Endothelial cell of umbilical vein (primary cell): ENCODE results near the gene RPS23. TPM values are rescaled to one million over a fixed set of nuclear protein-coding genes. Genes with fewer than 3 reads are reported as not detected.
"Not testable (repeated sequence)": the region's sequence is repeated elsewhere in the genome, so short reads cannot be mapped to it uniquely, and the experiment has no call there.

Experiments
- BruUV-seq: library from RNA; stranded (reverse); fragments of 400-500 nt; replicated peaks from 2 replicates; lab custom pipeline; 2021; lab: Mats Ljungman, UMichigan
- CTCF ChIA-PET: fragments of 300-600, 350-600 bp; sonication (Branson Sonifier 250); formaldehyde crosslinking; loops from one replicate; lab custom pipeline; 2021; ENCODE audit warnings: antibody characterized with exemption, inconsistent platforms; lab: Charles Lee
- POLR2A ChIA-PET: fragments of 300-600, 350-600 bp; sonication (Branson Sonifier 250); formaldehyde crosslinking; loops from one replicate; lab custom pipeline; 2021; ENCODE audit warnings: antibody characterized with exemption, inconsistent platforms; lab: Charles Lee
- DNase-seq: peaks from one replicate; pipeline ENCODE4 v3.0.0-alpha.2; 2011; ENCODE audit warnings: low read depth, low spot score
- FAIRE-seq: peaks from 2 replicates; lab custom pipeline; 2011; peaks lifted over from hg19 to GRCh38; lab: Jason Lieb, UNC
- H2AFZ ChIP-seq: 2 replicates; pipeline ENCODE4 v1.6.0; 2012; ENCODE audit warnings: low read depth, low read length, control low read depth, inconsistent platforms
- H3K27ac ChIP-seq: 2 replicates; pipeline ENCODE4 v1.5.1; 2011; ENCODE audit warnings: low read depth, mild to moderate bottlenecking, control low read depth, low read length, moderate library complexity; ENCODE audit not compliant: insufficient read depth
- H3K27me3 ChIP-seq, 2 experiments: 2 replicates each; pipeline versions ENCODE4 v1.6.0 to v1.6.1; 2011; ENCODE audit warnings: low read length in 2 of 2, mixed read lengths in 1 of 2; ENCODE audit not compliant: control insufficient read depth in 2 of 2, insufficient read depth in 2 of 2
- H3K36me3 ChIP-seq, 2 experiments: 2 replicates in 1 of 2; 3 replicates in 1 of 2; pipeline ENCODE4 v1.5.1; 2011; ENCODE audit warnings: low read length in 2 of 2, mild to moderate bottlenecking in 1 of 2, moderate library complexity in 1 of 2; ENCODE audit not compliant: control insufficient read depth in 2 of 2, insufficient read depth in 2 of 2; ENCODE audit errors: extremely low read depth in 1 of 2
- H3K4me1 ChIP-seq: 3 replicates; pipeline ENCODE4 v1.5.1; 2011; ENCODE audit warnings: mild to moderate bottlenecking, low read length; ENCODE audit not compliant: control insufficient read depth, insufficient read depth; ENCODE audit errors: extremely low read depth
- H3K4me2 ChIP-seq: 2 replicates; pipeline ENCODE4 v1.6.1; 2011; ENCODE audit warnings: low read length, control low read depth, mixed read lengths; ENCODE audit not compliant: insufficient read depth
- H3K4me3 ChIP-seq, 3 experiments: fragments of 200-600 bp in 1 of 3; sonication (generic), shearing (Covaris generic) in 1 of 3; replicated peaks in 1 of 3; 2 replicates each; pipeline ENCODE4 v1.5.1; 2011 to 2016; ENCODE audit warnings: control low read depth in 3 of 3, low read length in 3 of 3, mild to moderate bottlenecking in 2 of 3, inconsistent platforms in 1 of 3, low read depth in 1 of 3, moderate library complexity in 1 of 3; ENCODE audit not compliant: insufficient read depth in 1 of 3
- H3K79me2 ChIP-seq: 2 replicates; pipeline ENCODE4 v1.6.0; 2012; ENCODE audit warnings: low read length, inconsistent platforms; ENCODE audit not compliant: control insufficient read depth, insufficient read depth
- H3K9ac ChIP-seq: replicated peaks from 2 replicates; pipeline ENCODE3; 2011; ENCODE audit warnings: low read length, control low read depth; ENCODE audit not compliant: insufficient read depth; ENCODE audit errors: extremely low read depth
- H3K9me1 ChIP-seq: replicated peaks from 3 replicates; pipeline ENCODE4 v1.6.0; 2011; ENCODE audit warnings: mild to moderate bottlenecking, low read length; ENCODE audit not compliant: control insufficient read depth, insufficient read depth; ENCODE audit errors: extremely low read depth
- H3K9me3 ChIP-seq: replicated peaks from 2 replicates; pipeline ENCODE4 v1.5.1; 2012; ENCODE audit warnings: low read length, inconsistent platforms; ENCODE audit not compliant: control insufficient read depth, insufficient read depth
- H4K20me1 ChIP-seq: replicated peaks from 2 replicates; pipeline ENCODE3; 2011; ENCODE audit warnings: mild to moderate bottlenecking, low read length; ENCODE audit not compliant: control insufficient read depth, insufficient read depth; ENCODE audit errors: extremely low read depth
- FOS ChIP-seq: IDR thresholded peaks from 2 replicates; pipeline ENCODE4 v1.6.1; 2011; ENCODE audit warnings: mild to moderate bottlenecking, low read length, moderate library complexity, borderline replicate concordance; ENCODE audit not compliant: insufficient read depth
- GATA2 ChIP-seq: IDR thresholded peaks from 2 replicates; pipeline ENCODE4 v1.7.0; 2011; ENCODE audit warnings: low read depth, mild to moderate bottlenecking, moderate library complexity, mixed read lengths, low read length; ENCODE audit not compliant: insufficient read length, insufficient read depth
- POLR2AphosphoS5 ChIP-seq: IDR thresholded peaks from 2 replicates; pipeline ENCODE4 v1.6.1; 2012; ENCODE audit warnings: low read depth, mild to moderate bottlenecking, control low read depth, low read length, moderate library complexity; ENCODE audit not compliant: insufficient read depth
- dilution Hi-C: fragments of 300-500 bp; cut with MboI; formaldehyde crosslinking; loops from one replicate; pipeline ENCODE4 v1.15.0; 2019; ENCODE audit warnings: low sequenced_read_pairs; ENCODE audit not compliant: extremely low pct_ligation_motif_present
- intact Hi-C: fragments of 100-400 bp; cut with micrococcal nuclease; formaldehyde crosslinking; loops from one replicate; pipeline ENCODE4 v1.10.0; 2022
- polyA plus RNA-seq, 4 experiments: library from polyadenylated mRNA; depleted of rRNA in 3 of 4; stranded (reverse) in 3 of 4; unstranded in 1 of 4; fragments of >200 nt; gene quantifications; 2 replicates each; pipeline versions ENCODE4 v1.2.1 to v1.2.3, GENCODE V29; 2011 to 2012; ENCODE audit warnings: missing spikeins in 1 of 4
- total RNA-seq: library from RNA; stranded (reverse); gene quantifications from 2 replicates; pipeline ENCODE4 v1.2.3, GENCODE V29; 2021

RPS23 gene
- total and polyA plus RNA-seq, 2 donors (not counting 3 experiments of a cell fraction or from before 2014, with no cell fraction given), result 2,037 to 3,265 TPM

- DNase-seq, result no peak
- Histone ChIP-seq H3K27ac (no peak overlapping the region), H2AFZ (no peak overlapping the region), H3K9me1 (no peaks in the 10 kb centered on the region), H3K4me3 (no peak overlapping the region), H3K4me2 (no peak overlapping the region), H4K20me1 (no peaks in the 10 kb centered on the region), H3K4me1 (peaks cover 17% of the 10 kb centered on the region), H3K9ac (no peak overlapping the region), H3K79me2 (peaks cover 20% of the 10 kb centered on the region), H3K9me3 (no peaks in the 10 kb centered on the region), H3K36me3 (peaks cover 14 to 23% of the 10 kb centered on the region in 2 experiments), H3K27me3 (no peaks in the 10 kb centered on the region)
- BruUV-seq, result no TSS peak
- intact Hi-C loops (loop anchor here (5.0 kb wide), 1 partner anchor 972 kb away; the partner anchor contains the start of gene ZCCHC9), dilution Hi-C loops (no loop called here)
- FAIRE-seq, result no peak
- ChIA-PET CTCF (interaction anchor here (1.4 kb wide), 1 partner anchor 13 kb away, joined by 3 read pairs; no protein-coding TSS in a partner anchor), POLR2A (no interaction called here)
- TF ChIP-seq GATA2 (no peak), FOS (no peak), POLR2AphosphoS5 (peak; percentile 51)
These were observed 3.6 kb downstream of the RPS23 start for GRCh38 chr5:82274343-82275211.

- H3K4me2 ChIP-seq, H3K9me1 ChIP-seq, H3K9me3 ChIP-seq, POLR2A ChIA-PET, H3K9ac ChIP-seq, FAIRE-seq, H3K27ac ChIP-seq, H3K4me3 ChIP-seq, BruUV-seq, CTCF ChIA-PET, H2AFZ ChIP-seq, intact Hi-C loops, dilution Hi-C loops, H3K27me3 ChIP-seq, H4K20me1 ChIP-seq, DNase-seq: not testable (repeated sequence)
- Histone ChIP-seq H3K4me1 (peaks cover 21% of the 10 kb centered on the region), H3K36me3 (peaks cover 14 to 23% of the 10 kb centered on the region in 2 experiments), H3K79me2 (peaks cover 20% of the 10 kb centered on the region)
These were observed 4.7 kb downstream of the RPS23 start for GRCh38 chr5:82273426-82273825.

GRCh38 chr5:82272571-82273356 is 5.4 kb downstream of the RPS23 start:
- dilution Hi-C loops, intact Hi-C loops, H3K9me1 ChIP-seq, H3K4me3 ChIP-seq, H3K9me3 ChIP-seq, H4K20me1 ChIP-seq, DNase-seq, CTCF ChIA-PET, H3K27ac ChIP-seq, POLR2A ChIA-PET, H3K4me2 ChIP-seq, H3K27me3 ChIP-seq, FAIRE-seq, H3K9ac ChIP-seq, BruUV-seq, H2AFZ ChIP-seq: not testable (repeated sequence)
- peaks cover 15% of the 10 kb centered on the region for H3K79me2 ChIP-seq
- peaks cover 14 to 23% of the 10 kb centered on the region in 2 experiments for H3K36me3 ChIP-seq
- H3K4me1 ChIP-seq, result peaks cover 21% of the 10 kb centered on the region
